ENCODE data around the gene KCNB1.

Gene KCNB1

DNA sequence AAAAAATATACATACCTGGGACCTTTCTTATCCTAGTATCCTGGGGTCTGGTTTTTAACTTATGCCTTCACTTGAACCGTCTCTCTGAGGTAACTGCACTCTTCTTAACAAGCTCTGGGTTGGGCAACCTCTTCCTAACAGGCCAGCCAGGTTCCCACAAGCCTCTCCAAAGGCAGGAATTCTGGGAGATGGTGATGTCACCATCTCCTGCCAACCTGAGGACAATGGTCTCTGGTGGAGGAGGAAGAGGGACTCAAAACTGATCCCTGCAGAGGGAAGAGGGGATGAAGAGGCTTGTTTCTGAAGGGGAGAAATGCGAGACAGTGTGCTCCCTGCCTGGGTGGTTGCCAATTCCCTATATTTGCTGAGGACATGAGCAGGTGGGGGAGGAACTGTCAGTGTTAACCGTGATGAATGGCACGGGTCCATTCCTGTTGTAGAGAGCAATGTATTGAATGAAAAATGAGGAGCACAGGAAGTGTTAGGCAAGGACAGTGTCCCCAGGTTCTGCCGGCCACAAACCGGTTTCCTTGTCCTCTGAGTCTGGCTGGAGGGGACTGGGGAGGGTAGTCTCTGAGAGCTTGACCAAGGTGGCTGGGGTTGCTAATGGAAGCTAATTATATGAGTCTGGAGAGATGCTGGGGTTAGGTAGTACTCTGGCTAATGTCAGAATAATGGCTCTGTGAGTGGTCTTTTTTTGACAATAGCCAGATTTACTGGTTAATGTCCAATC lies 95.5 kb downstream of the KCNB1 start:
- Histone ChIP-seq H3K36me3 (ENCODE audit: insufficient read depth, low read length) (no peaks in the 10 kb centered on the region), H3K9me3 (ENCODE audit: insufficient read depth, low read depth, low read length) (no peaks in the 10 kb centered on the region), H3K4me1 (ENCODE audit: insufficient read depth, low read length) (no peaks in the 10 kb centered on the region), H3K4me3 (ENCODE audit: low read length) (no peak overlapping the region), H3K27me3 (ENCODE audit: insufficient read depth, low read length) (no peaks in the 10 kb centered on the region), H3K9ac (ENCODE audit: low read depth, low read length) (no peak overlapping the region), H3K27ac (ENCODE audit: low read depth, low read length) (no peak overlapping the region)
- 79% methylated on average over 6 of the region's 6 CpGs for WGBS

GRCh38 chr20:49385465-49385864 lies 97.0 kb downstream of the KCNB1 start:
- Histone ChIP-seq H3K9me3 (ENCODE audit: insufficient read depth, low read depth, low read length) (no peaks in the 10 kb centered on the region), H3K9ac (ENCODE audit: low read depth, low read length) (no peak overlapping the region), H3K36me3 (ENCODE audit: insufficient read depth, low read length) (no peaks in the 10 kb centered on the region), H3K27me3 (ENCODE audit: insufficient read depth, low read length) (no peaks in the 10 kb centered on the region), H3K27ac (ENCODE audit: low read depth, low read length) (no peak overlapping the region), H3K4me1 (ENCODE audit: insufficient read depth, low read length) (0 out of 2 replicates have a peak, but pooled peaks cover 4% of the 10 kb centered on the region), H3K4me3 (ENCODE audit: low read length) (no peak overlapping the region)
- 59% methylated on average over 1 of the region's 1 CpG for WGBS

GRCh38 chr20:49384437-49385434 lies 97.7 kb downstream of the KCNB1 start:
- H3K4me3 ChIP-seq (ENCODE audit: low read length) = no peak overlapping the region
- H3K4me1 ChIP-seq (ENCODE audit: insufficient read depth, low read length) = 0 out of 2 replicates have a peak, but pooled peaks cover 6% of the 10 kb centered on the region
- no peak overlapping the region for H3K27ac ChIP-seq (ENCODE audit: low read depth, low read length)
- H3K9me3 ChIP-seq (ENCODE audit: insufficient read depth, low read depth, low read length) = no peaks in the 10 kb centered on the region
- H3K27me3 ChIP-seq (ENCODE audit: insufficient read depth, low read length) = no peaks in the 10 kb centered on the region
- no peak overlapping the region for H3K9ac ChIP-seq (ENCODE audit: low read depth, low read length)
- H3K36me3 ChIP-seq (ENCODE audit: insufficient read depth, low read length) = no peaks in the 10 kb centered on the region
- 59% methylated on average over 16 of the region's 16 CpGs for WGBS

DNA sequence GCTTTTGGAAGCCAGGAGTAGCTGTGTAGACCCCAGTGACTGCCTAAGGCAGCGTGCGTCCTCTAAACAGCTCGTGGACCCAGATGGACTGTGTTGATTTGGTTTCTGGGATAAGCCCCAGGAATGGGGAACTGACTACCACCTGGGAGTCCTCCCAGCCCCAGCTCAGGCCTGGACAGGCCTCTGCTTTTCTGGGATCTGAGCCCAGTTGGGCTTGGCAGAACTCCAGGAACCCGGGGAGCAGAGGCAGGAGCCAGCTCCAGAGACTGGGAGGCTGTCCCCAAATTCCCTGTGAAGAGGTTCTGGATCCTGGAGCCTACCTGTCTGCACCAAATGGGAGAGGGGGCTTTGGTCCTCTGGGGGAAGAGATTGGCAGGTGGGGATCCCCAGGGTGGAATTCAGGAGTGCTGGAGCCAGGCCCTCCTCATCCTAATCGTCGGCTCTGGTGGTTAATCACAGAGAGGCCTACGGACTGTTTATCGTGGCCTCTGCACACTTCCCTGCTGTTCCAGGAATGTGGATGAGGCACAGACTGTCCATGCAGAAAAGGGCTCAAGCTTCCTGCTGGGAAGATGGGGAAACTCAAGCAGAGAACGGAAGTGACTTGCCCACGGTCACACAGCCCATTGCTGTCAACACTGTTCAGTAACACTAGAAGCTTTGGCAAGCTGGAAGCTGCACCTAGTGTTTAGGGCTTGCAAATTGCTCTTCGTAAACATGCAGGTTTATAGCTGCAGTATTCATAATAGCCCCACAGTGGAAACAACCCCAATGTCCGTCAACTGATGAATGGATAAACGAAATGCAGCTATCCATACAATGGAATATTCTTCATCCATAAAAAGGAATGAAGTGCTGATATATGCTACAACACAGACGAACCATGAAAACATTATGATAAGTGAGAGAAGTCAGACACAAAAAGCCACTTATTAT lies 100.6 kb downstream of the KCNB1 start:
- Histone ChIP-seq H3K36me3 (ENCODE audit: insufficient read depth, low read length) (no peaks in the 10 kb centered on the region), H3K27ac (ENCODE audit: low read depth, low read length) (no peak overlapping the region), H3K9ac (ENCODE audit: low read depth, low read length) (no peak overlapping the region), H3K4me3 (ENCODE audit: low read length) (no peak overlapping the region), H3K27me3 (ENCODE audit: insufficient read depth, low read length) (no peaks in the 10 kb centered on the region), H3K4me1 (ENCODE audit: insufficient read depth, low read length) (0 out of 2 replicates have a peak, but pooled peaks cover 6% of the 10 kb centered on the region), H3K9me3 (ENCODE audit: insufficient read depth, low read depth, low read length) (no peaks in the 10 kb centered on the region)
- WGBS = 89% methylated on average over 13 of the region's 14 CpGs

- H3K9ac ChIP-seq (ENCODE audit: low read depth, low read length) = no peak overlapping the region
- 28% methylated on average over 6 of the region's 6 CpGs for WGBS
- no peaks in the 10 kb centered on the region for H3K27me3 ChIP-seq (ENCODE audit: insufficient read depth, low read length)
- H3K4me1 ChIP-seq (ENCODE audit: insufficient read depth, low read length) = 0 out of 2 replicates have a peak, but pooled peaks cover 6% of the 10 kb centered on the region
- H3K4me3 ChIP-seq (ENCODE audit: low read length) = peak overlapping the region; percentile 35
- H3K27ac ChIP-seq (ENCODE audit: low read depth, low read length) = no peak overlapping the region
- H3K9me3 ChIP-seq (ENCODE audit: insufficient read depth, low read depth, low read length) = no peaks in the 10 kb centered on the region
- H3K36me3 ChIP-seq (ENCODE audit: insufficient read depth, low read length) = no peaks in the 10 kb centered on the region
Measured at GRCh38 chr20:49380337-49380780, 102.1 kb downstream of the KCNB1 start.

- no peaks in the 10 kb centered on the region for H3K27me3 ChIP-seq (ENCODE audit: insufficient read depth, low read length)
- no peak overlapping the region for H3K4me3 ChIP-seq (ENCODE audit: low read length)
- H3K9me3 ChIP-seq (ENCODE audit: insufficient read depth, low read depth, low read length) = no peaks in the 10 kb centered on the region
- 91% methylated on average over 7 of the region's 7 CpGs for WGBS
- no peaks in the 10 kb centered on the region for H3K36me3 ChIP-seq (ENCODE audit: insufficient read depth, low read length)
- no peak overlapping the region for H3K9ac ChIP-seq (ENCODE audit: low read depth, low read length)
- no peak overlapping the region for H3K27ac ChIP-seq (ENCODE audit: low read depth, low read length)
- 0 out of 2 replicates have a peak, but pooled peaks cover 6% of the 10 kb centered on the region for H3K4me1 ChIP-seq (ENCODE audit: insufficient read depth, low read length)
Measured at GRCh38 chr20:49379338-49379737, 103.1 kb downstream of the KCNB1 start.

DNA sequence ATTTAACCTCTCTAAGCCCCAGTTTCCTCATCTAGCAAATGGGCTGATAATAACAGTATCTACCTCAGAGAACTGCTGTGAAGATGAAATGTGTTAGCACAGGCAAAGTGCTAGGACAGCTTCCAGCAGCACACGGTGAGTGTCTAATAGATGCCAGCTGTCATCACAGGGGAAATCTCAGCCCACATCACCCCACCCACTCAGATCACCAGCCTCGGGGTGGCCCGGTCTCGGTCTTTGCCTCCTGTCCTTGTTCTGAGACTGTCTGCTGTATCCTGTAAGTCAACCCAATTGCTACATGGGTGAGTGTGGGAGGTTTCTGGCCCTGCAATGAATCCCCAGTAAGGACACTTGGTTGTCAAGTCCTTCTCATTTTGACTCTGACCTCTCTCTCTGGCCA lies 105.1 kb downstream of the KCNB1 start:
- WGBS = 89% methylated on average over 4 of the region's 4 CpGs
- Histone ChIP-seq H3K27me3 (ENCODE audit: insufficient read depth, low read length) (no peaks in the 10 kb centered on the region), H3K9ac (ENCODE audit: low read depth, low read length) (no peak overlapping the region), H3K9me3 (ENCODE audit: insufficient read depth, low read depth, low read length) (no peaks in the 10 kb centered on the region), H3K27ac (ENCODE audit: low read depth, low read length) (no peak overlapping the region), H3K4me1 (ENCODE audit: insufficient read depth, low read length) (0 out of 2 replicates have a peak, but pooled peaks cover 6% of the 10 kb centered on the region), H3K4me3 (ENCODE audit: low read length) (no peak overlapping the region), H3K36me3 (ENCODE audit: insufficient read depth, low read length) (no peaks in the 10 kb centered on the region)

GRCh38 chr20:49375170-49375569 lies 107.3 kb downstream of the KCNB1 start:
- Histone ChIP-seq H3K9ac (ENCODE audit: low read depth, low read length) (no peak overlapping the region), H3K4me3 (ENCODE audit: low read length) (no peak overlapping the region), H3K27me3 (ENCODE audit: insufficient read depth, low read length) (no peaks in the 10 kb centered on the region), H3K36me3 (ENCODE audit: insufficient read depth, low read length) (no peaks in the 10 kb centered on the region), H3K4me1 (ENCODE audit: insufficient read depth, low read length) (0 out of 2 replicates have a peak, but pooled peaks cover 2% of the 10 kb centered on the region), H3K9me3 (ENCODE audit: insufficient read depth, low read depth, low read length) (no peaks in the 10 kb centered on the region), H3K27ac (ENCODE audit: low read depth, low read length) (no peak overlapping the region)
- 89% methylated on average over 3 of the region's 3 CpGs for WGBS

- Histone ChIP-seq H3K27ac (ENCODE audit: low read depth, low read length) (no peak overlapping the region), H3K9ac (ENCODE audit: low read depth, low read length) (no peak overlapping the region), H3K4me1 (ENCODE audit: insufficient read depth, low read length) (peaks cover 11% of the 10 kb centered on the region; the same call in 1 of the 2 replicates), H3K9me3 (ENCODE audit: insufficient read depth, low read depth, low read length) (no peaks in the 10 kb centered on the region), H3K36me3 (ENCODE audit: insufficient read depth, low read length) (no peaks in the 10 kb centered on the region), H3K27me3 (ENCODE audit: insufficient read depth, low read length) (peaks cover 5% of the 10 kb centered on the region; the same call in 1 of the 2 replicates), H3K4me3 (ENCODE audit: low read length) (no peak overlapping the region)
- WGBS = 95% methylated on average over 9 of the region's 9 CpGs
Measured at GRCh38 chr20:49372095-49372734, 110.3 kb downstream of the KCNB1 start.

- H3K4me1 ChIP-seq (ENCODE audit: insufficient read depth, low read length) = peaks cover 11% of the 10 kb centered on the region; the same call in 1 of the 2 replicates
- no peaks in the 10 kb centered on the region for H3K9me3 ChIP-seq (ENCODE audit: insufficient read depth, low read depth, low read length)
- no peaks in the 10 kb centered on the region for H3K36me3 ChIP-seq (ENCODE audit: insufficient read depth, low read length)
- H3K4me3 ChIP-seq (ENCODE audit: low read length) = no peak overlapping the region
- H3K27me3 ChIP-seq (ENCODE audit: insufficient read depth, low read length) = peaks cover 5% of the 10 kb centered on the region; the same call in 1 of the 2 replicates
- no peak overlapping the region for H3K9ac ChIP-seq (ENCODE audit: low read depth, low read length)
- H3K27ac ChIP-seq (ENCODE audit: low read depth, low read length) = no peak overlapping the region
- WGBS = 51% methylated on average over 5 of the region's 5 CpGs
Measured at GRCh38 chr20:49368596-49368995, 113.9 kb downstream of the KCNB1 start.
